ENCODE results near the gene POLE.

DNA sequence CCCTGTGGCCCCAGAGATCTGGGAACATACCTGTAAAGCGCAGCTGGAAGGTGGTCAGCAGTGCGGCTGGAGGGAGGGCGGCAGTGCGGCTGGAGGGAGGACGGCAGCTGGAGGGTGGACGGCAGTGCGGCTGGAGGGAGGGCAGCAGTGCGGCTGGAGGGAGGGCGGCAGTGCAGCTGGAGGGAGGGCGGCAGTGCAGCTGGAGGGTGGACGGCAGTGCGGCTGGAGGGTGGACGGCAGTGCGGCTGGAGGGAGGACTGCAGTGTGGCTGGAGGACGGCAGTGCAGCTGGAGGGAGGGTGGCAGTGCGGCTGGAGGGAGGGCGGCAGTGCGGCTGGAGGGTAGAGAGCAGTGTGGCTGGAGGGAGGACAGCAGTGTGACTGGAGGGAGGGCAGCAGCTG lies 100.2 kb downstream of the POLE start:
- TF ChIP-seq, protein P1, sequence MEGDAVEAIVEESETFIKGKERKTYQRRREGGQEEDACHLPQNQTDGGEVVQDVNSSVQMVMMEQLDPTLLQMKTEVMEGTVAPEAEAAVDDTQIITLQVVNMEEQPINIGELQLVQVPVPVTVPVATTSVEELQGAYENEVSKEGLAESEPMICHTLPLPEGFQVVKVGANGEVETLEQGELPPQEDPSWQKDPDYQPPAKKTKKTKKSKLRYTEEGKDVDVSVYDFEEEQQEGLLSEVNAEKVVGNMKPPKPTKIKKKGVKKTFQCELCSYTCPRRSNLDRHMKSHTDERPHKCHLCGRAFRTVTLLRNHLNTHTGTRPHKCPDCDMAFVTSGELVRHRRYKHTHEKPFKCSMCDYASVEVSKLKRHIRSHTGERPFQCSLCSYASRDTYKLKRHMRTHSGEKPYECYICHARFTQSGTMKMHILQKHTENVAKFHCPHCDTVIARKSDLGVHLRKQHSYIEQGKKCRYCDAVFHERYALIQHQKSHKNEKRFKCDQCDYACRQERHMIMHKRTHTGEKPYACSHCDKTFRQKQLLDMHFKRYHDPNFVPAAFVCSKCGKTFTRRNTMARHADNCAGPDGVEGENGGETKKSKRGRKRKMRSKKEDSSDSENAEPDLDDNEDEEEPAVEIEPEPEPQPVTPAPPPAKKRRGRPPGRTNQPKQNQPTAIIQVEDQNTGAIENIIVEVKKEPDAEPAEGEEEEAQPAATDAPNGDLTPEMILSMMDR (conservative IDR thresholded peaks at IDR 0.05; ENCODE audit: low read length), result no peak
- TF ChIP-seq EZH2phosphoT487 (IDR thresholded peaks at IDR 0.05; ENCODE audit: borderline replicate concordance, low read depth, low read length), result no peak
